K562 (cell line): ENCODE results near the gene EIF4G1. TPM values are rescaled to one million over a fixed set of nuclear protein-coding genes. Genes with fewer than 3 reads are reported as not detected.
A peak's percentile ranks its signal among the peaks of the same experiment; 100 is the strongest.

ENCODE experiments used
- ATAC-seq: fragments of 200-7000 bp; cut with Tn5 transposase; 3 replicates; pipeline ENCODE4 v1.9.1; 2020; ENCODE audit warnings: moderate library complexity
- BruUV-seq: library from RNA; stranded (reverse); fragments of 400-500 nt; replicated peaks from 2 replicates; lab custom pipeline; 2021; lab: Mats Ljungman, UMichigan
- CTCF ChIA-PET: fragments of 300-600 bp; formaldehyde crosslinking; extraction: SDS; loops from one replicate; lab custom pipeline; 2021; ENCODE audit warnings: low intra/inter-chr PET ratio; lab: Yijun Ruan, JAX
- POLR2A ChIA-PET: fragments of 300-600, 350-650 bp; sonication (Branson Sonifier 250); formaldehyde crosslinking; extraction: SDS; loops from one replicate; lab custom pipeline; 2021; ENCODE audit warnings: antibody characterized with exemption, inconsistent platforms; lab: Yijun Ruan, JAX
- DNase-seq, 4 experiments: peaks; one replicate each; pipeline versions ENCODE4 v3.0.0 to v3.0.0-alpha.2; 2011 to 2018; ENCODE audit warnings: low spot score in 3 of 4, mixed read lengths in 3 of 4; ENCODE audit errors: extremely low read depth in 1 of 4
- FAIRE-seq: peaks from 2 replicates; lab custom pipeline; 2011; peaks lifted over from hg19 to GRCh38; lab: Jason Lieb, UNC
- H2AFZ ChIP-seq: 2 replicates; pipeline ENCODE4 v1.6.0; 2011; ENCODE audit warnings: low read depth, low read length, control low read depth, inconsistent platforms
- H3K27ac ChIP-seq: fragments of 200-600 bp; 3 replicates; pipeline ENCODE4 v1.8.0; 2011; ENCODE audit warnings: low read depth, mild to moderate bottlenecking, control low read depth, inconsistent platforms, low read length, moderate library complexity, mixed read lengths; ENCODE audit errors: extremely low read depth
- H3K27me3 ChIP-seq, 2 experiments: fragments of 300-600 bp in 1 of 2; 2 replicates in 1 of 2; 3 replicates in 1 of 2; pipeline versions ENCODE4 v1.6.0 to v1.8.0; 2011; ENCODE audit warnings: inconsistent platforms in 2 of 2, low read length in 2 of 2, mild to moderate bottlenecking in 1 of 2, mixed read lengths in 1 of 2, moderate library complexity in 1 of 2; ENCODE audit not compliant: control insufficient read depth in 2 of 2, insufficient read depth in 2 of 2
- H3K36me3 ChIP-seq: fragments of 300-600 bp; 3 replicates; pipeline ENCODE4 v1.8.0; 2011; ENCODE audit warnings: mild to moderate bottlenecking, low read length, inconsistent platforms; ENCODE audit not compliant: control insufficient read depth, insufficient read depth
- H3K4me1 ChIP-seq, 2 experiments: fragments of 200-600 bp in 1 of 2; replicated peaks in 1 of 2; 2 replicates in 1 of 2; 3 replicates in 1 of 2; pipeline versions ENCODE4 v1.5.1 to v1.8.0; 2011; ENCODE audit warnings: inconsistent platforms in 2 of 2, low read length in 2 of 2, mild to moderate bottlenecking in 1 of 2, mixed read lengths in 1 of 2, moderate library complexity in 1 of 2; ENCODE audit not compliant: control insufficient read depth in 2 of 2, insufficient read depth in 2 of 2
- H3K4me2 ChIP-seq: 2 replicates; pipeline ENCODE4 v1.6.1; 2011; ENCODE audit warnings: low read length, control low read depth, inconsistent platforms, mixed read lengths; ENCODE audit not compliant: insufficient read depth
- H3K4me3 ChIP-seq: fragments of 200-600 bp; sonication (generic), shearing (Covaris generic); 2 replicates; pipeline ENCODE4 v1.5.1; 2016; ENCODE audit warnings: control low read depth, inconsistent platforms
- H3K79me2 ChIP-seq: fragments of 200-600 bp; 3 replicates; pipeline ENCODE4 v1.8.0; 2011; ENCODE audit warnings: low read length, inconsistent platforms; ENCODE audit not compliant: control insufficient read depth, insufficient read depth
- H3K9ac ChIP-seq, 2 experiments: 2 replicates each; pipeline versions ENCODE4 v1.6.0 to v1.6.1; 2011; ENCODE audit warnings: low read depth in 2 of 2, low read length in 2 of 2, control low read depth in 1 of 2, inconsistent platforms in 1 of 2, mild to moderate bottlenecking in 1 of 2, mixed read lengths in 1 of 2; ENCODE audit not compliant: insufficient read depth in 1 of 2
- H3K9me1 ChIP-seq: one replicate; pipeline ENCODE4 v1.6.0; 2011; ENCODE audit warnings: inconsistent platforms, mild to moderate bottlenecking, low read length, moderate library complexity; ENCODE audit not compliant: control insufficient read depth, insufficient read depth
- H3K9me3 ChIP-seq: replicated peaks from 2 replicates; pipeline ENCODE4 v1.5.1; 2011; ENCODE audit warnings: low read depth, low read length, inconsistent platforms; ENCODE audit not compliant: control insufficient read depth, insufficient read depth
- H4K20me1 ChIP-seq: replicated peaks from 2 replicates; pipeline ENCODE4 v1.6.1; 2011; ENCODE audit warnings: low read length, inconsistent platforms, mixed read lengths; ENCODE audit not compliant: control insufficient read depth, insufficient read depth
- BDP1 ChIP-seq: IDR thresholded peaks from 3 replicates; pipeline ENCODE4 v1.6.1; 2011; ENCODE audit not compliant: insufficient read length, insufficient read depth
- DIDO1 ChIP-seq: fragments of 450-650 bp; IDR thresholded peaks from 2 replicates; pipeline ENCODE4 v1.6.1; 2016; ENCODE audit warnings: low read depth, missing biosample characterization, missing genetic modification characterization
- EGR1 ChIP-seq: fragments of 450-650 bp; conservative IDR thresholded peaks from 2 replicates; pipeline ENCODE4 v1.6.1; 2017; ENCODE audit warnings: mild to moderate bottlenecking
- ESRRA ChIP-seq: fragments of 450-650 bp; IDR thresholded peaks from 2 replicates; pipeline ENCODE4 v1.6.1; 2014; ENCODE audit warnings: low read depth, mild to moderate bottlenecking, moderate library complexity, borderline replicate concordance
- MCM2 ChIP-seq: fragments of 450-650 bp; IDR thresholded peaks from 2 replicates; pipeline ENCODE4 v1.6.1; 2017; ENCODE audit warnings: low read depth, mild to moderate bottlenecking
- SAFB ChIP-seq: fragments of 200-400 bp; formaldehyde crosslinking; IDR thresholded peaks from 2 replicates; pipeline ENCODE4 v1.6.1; 2017; ENCODE audit warnings: low read depth, low read length, borderline replicate concordance
- TRIM24 ChIP-seq, 2 experiments: fragments of 450-650 bp; IDR thresholded peaks; 2 replicates each; pipeline ENCODE4 v1.6.1; 2016
- ZNF253 ChIP-seq: fragments of 250-450 bp; sonication (Bioruptor Pico); conservative IDR thresholded peaks from 2 replicates; pipeline ENCODE4 v1.6.1; 2021; ENCODE audit warnings: mild to moderate bottlenecking
- WGBS: fragments of 100-300 bp; shearing (Covaris generic); methylation state at CpG from one replicate; pipeline ENCODE4 v1.1.6; 2016; ENCODE audit warnings: low coverage, mixed read lengths; ENCODE audit not compliant: insufficient coverage; ENCODE audit errors: missing lambda C conversion rate; 5-methylcytosine and 5-hydroxymethylcytosine counted together
- in situ Hi-C: fragments of 300-500 bp; cut with MboI; formaldehyde crosslinking; loops from 4 replicates; pipeline ENCODE4 v1.15.0; 2018; ENCODE audit warnings: inconsistent platforms, mixed read lengths
- intact Hi-C: fragments of 100-400 bp; cut with micrococcal nuclease; formaldehyde crosslinking; loops from 2 replicates; pipeline ENCODE4 v1.14.2; 2022
- polyA plus RNA-seq, 8 experiments: library from polyadenylated mRNA; depleted of rRNA in 4 of 8; stranded (reverse) in 5 of 8; unstranded in 3 of 8; fragments of >200 nt; fragmentation: Nextera tagmentation in 2 of 8; fragmentation: Illumina TruSeq in 1 of 8; extraction: Ambion mirVana in 2 of 8; extraction: Trizol in 1 of 8; gene quantifications; 2 replicates each; pipeline versions ENCODE4 v1.2.1 to v1.2.3, GENCODE V29; 2011 to 2014; ENCODE audit warnings: inconsistent platforms in 1 of 8, missing spikeins in 1 of 8
- total RNA-seq, 7 experiments: library from RNA; depleted of rRNA in 6 of 7; stranded (reverse); fragments of >200 nt in 6 of 7; fragmentation: Illumina TruSeq in 2 of 7; extraction: Trizol in 2 of 7; gene quantifications; 2 replicates each; pipeline versions ENCODE4 v1.2.1 to v1.2.3, GENCODE V29; 2011 to 2021; ENCODE audit warnings: low replicate concordance in 1 of 7
- TF ChIP-seq, protein P1 (sequence below): sonication (generic); formaldehyde crosslinking; IDR thresholded peaks from 2 replicates; pipeline ENCODE4 v1.8.0; 2022; ENCODE audit warnings: missing genetic modification reagents, mild to moderate bottlenecking, moderate library complexity, borderline replicate concordance
- TF ChIP-seq, protein P2 (sequence below): fragments of 450-650 bp; IDR thresholded peaks from 2 replicates; pipeline ENCODE4 v1.6.1; 2018; ENCODE audit not compliant: partially characterized antibody

The EIF4G1 gene
- total and polyA plus RNA-seq, 9 of the 15 experiments (the other 6 are each of a cell fraction or from before 2014, with no cell fraction given) = 4.6 to 505 (median 155) TPM

DNA sequence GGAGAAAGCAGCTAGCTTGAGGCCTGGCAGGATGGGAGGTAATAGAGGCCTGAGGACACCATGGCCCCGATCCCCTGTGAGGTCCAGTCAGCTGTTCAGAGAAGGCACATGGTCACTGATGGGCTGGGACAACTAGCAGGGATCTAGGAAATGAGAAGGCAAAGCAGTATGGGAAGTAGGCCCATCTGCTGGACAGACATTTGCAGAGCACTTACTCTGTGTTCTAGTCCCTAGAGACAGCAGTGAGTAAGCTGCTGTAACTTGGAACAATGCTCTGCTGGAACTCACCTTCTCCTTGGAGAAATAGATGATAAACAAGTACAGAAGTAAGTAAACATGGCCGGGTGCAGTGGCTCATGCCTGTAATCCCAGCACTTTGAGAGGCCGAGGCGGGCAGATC lies 31.5 kb upstream of the EIF4G1 start:
- Histone ChIP-seq H3K9me3 (no peaks in the 10 kb centered on the region), H4K20me1 (peaks cover 12% of the 10 kb centered on the region; the same call in 1 of the 2 replicates), H3K4me3 (no peak overlapping the region), H3K4me1 (no peaks in the 10 kb centered on the region), H3K79me2 (no peaks in the 10 kb centered on the region), H3K4me2 (no peak overlapping the region), H2AFZ (no peak overlapping the region), H3K36me3 (no peaks in the 10 kb centered on the region), H3K27ac (no peak overlapping the region), H3K9ac (no peak overlapping the region), H3K27me3 (peaks cover 34 to 61% of the 10 kb centered on the region in 2 experiments), H3K9me1 (no peaks in the 10 kb centered on the region)
- BruUV-seq = no TSS peak
- in situ Hi-C loops (no loop called here), intact Hi-C loops (no loop called here)
- FAIRE-seq = no peak
- TF ChIP-seq, protein P1, sequence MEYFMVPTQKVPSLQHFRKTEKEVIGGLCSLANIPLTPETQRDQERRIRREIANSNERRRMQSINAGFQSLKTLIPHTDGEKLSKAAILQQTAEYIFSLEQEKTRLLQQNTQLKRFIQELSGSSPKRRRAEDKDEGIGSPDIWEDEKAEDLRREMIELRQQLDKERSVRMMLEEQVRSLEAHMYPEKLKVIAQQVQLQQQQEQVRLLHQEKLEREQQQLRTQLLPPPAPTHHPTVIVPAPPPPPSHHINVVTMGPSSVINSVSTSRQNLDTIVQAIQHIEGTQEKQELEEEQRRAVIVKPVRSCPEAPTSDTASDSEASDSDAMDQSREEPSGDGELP (CRISPR knock-in tag) = peak; percentile 16; the same call in 1 of the 2 replicates
- TF ChIP-seq EGR1 (no peak), ESRRA (no peak), SAFB (no peak)
- 13% methylated on average over 1 of the region's 4 CpGs for WGBS
- ChIA-PET CTCF (no interaction called here), POLR2A (interaction anchor here (1.3 kb wide), 1 partner anchor 12 kb away, joined by 3 read pairs; no protein-coding TSS in a partner anchor)
- ATAC-seq = peak; percentile 17; the same call in 1 of the 3 replicates
- DNase-seq = no peak

DNA sequence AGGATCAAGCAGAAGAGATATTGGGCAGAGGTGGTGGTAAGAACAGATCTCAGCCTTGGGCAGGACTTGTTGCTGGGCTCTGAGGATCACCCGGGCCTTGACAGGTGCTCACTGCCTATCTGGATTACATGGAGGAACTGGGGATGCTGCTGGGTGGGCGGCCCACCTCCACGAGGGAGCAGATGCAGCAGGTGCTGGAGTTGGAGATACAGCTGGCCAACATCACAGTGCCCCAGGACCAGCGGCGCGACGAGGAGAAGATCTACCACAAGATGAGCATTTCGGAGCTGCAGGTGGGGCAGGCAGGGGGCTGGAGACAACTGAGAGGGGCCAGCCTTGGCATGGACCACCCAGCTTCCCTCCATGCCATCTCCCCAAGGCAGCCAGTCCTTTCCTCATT lies 30.7 kb upstream of the EIF4G1 start:
- DNase-seq (no peak), FAIRE-seq (no peak), ATAC-seq (no peak)
- ChIA-PET CTCF (no interaction called here), POLR2A (no interaction called here)
- Histone ChIP-seq H2AFZ (no peak overlapping the region), H4K20me1 (peaks cover 12% of the 10 kb centered on the region; the same call in 1 of the 2 replicates), H3K79me2 (no peaks in the 10 kb centered on the region), H3K9ac (no peak overlapping the region), H3K27me3 (peaks cover 28 to 60% of the 10 kb centered on the region in 2 experiments), H3K27ac (no peak overlapping the region), H3K36me3 (no peaks in the 10 kb centered on the region), H3K4me1 (no peaks in the 10 kb centered on the region), H3K4me3 (no peak overlapping the region), H3K9me3 (no peaks in the 10 kb centered on the region), H3K4me2 (no peak overlapping the region), H3K9me1 (no peaks in the 10 kb centered on the region)
- in situ Hi-C loops = no loop called here
- TF ChIP-seq MCM2 = no peak
- TF ChIP-seq ZNF253 (CRISPR knock-in tag) = no peak
- no peak for TF ChIP-seq BDP1
- TF ChIP-seq, protein P2, sequence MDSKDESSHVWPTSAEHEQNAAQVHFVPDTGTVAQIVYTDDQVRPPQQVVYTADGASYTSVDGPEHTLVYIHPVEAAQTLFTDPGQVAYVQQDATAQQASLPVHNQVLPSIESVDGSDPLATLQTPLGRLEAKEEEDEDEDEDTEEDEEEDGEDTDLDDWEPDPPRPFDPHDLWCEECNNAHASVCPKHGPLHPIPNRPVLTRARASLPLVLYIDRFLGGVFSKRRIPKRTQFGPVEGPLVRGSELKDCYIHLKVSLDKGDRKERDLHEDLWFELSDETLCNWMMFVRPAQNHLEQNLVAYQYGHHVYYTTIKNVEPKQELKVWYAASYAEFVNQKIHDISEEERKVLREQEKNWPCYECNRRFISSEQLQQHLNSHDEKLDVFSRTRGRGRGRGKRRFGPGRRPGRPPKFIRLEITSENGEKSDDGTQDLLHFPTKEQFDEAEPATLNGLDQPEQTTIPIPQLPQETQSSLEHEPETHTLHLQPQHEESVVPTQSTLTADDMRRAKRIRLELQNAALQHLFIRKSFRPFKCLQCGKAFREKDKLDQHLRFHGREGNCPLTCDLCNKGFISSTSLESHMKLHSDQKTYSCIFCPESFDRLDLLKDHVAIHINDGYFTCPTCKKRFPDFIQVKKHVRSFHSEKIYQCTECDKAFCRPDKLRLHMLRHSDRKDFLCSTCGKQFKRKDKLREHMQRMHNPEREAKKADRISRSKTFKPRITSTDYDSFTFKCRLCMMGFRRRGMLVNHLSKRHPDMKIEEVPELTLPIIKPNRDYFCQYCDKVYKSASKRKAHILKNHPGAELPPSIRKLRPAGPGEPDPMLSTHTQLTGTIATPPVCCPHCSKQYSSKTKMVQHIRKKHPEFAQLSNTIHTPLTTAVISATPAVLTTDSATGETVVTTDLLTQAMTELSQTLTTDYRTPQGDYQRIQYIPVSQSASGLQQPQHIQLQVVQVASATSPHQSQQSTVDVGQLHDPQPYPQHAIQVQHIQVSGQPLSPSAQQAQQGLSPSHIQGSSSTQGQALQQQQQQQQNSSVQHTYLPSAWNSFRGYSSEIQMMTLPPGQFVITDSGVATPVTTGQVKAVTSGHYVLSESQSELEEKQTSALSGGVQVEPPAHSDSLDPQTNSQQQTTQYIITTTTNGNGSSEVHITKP = no peak
- TF ChIP-seq DIDO1 (tag) = no peak
- no peak for TF ChIP-seq TRIM24 (IDR thresholded peaks at IDR 0.05)
- 0% methylated on average over 6 of the region's 8 CpGs for WGBS
- intact Hi-C loops = loop anchor here (1.0 to 2.0 kb wide), 3 partner anchors 33 to 138 kb away; no protein-coding TSS in a partner anchor
- no TSS peak for BruUV-seq
